Measurements from ENCODE around the gene TMEM94.
A peak's percentile ranks its signal among the peaks of the same experiment; 100 is the strongest.
"Not testable (repeated sequence)": the region's sequence is repeated elsewhere in the genome, so short reads cannot be mapped to it uniquely, and the experiment has no call there.

The TMEM94 gene

DNA sequence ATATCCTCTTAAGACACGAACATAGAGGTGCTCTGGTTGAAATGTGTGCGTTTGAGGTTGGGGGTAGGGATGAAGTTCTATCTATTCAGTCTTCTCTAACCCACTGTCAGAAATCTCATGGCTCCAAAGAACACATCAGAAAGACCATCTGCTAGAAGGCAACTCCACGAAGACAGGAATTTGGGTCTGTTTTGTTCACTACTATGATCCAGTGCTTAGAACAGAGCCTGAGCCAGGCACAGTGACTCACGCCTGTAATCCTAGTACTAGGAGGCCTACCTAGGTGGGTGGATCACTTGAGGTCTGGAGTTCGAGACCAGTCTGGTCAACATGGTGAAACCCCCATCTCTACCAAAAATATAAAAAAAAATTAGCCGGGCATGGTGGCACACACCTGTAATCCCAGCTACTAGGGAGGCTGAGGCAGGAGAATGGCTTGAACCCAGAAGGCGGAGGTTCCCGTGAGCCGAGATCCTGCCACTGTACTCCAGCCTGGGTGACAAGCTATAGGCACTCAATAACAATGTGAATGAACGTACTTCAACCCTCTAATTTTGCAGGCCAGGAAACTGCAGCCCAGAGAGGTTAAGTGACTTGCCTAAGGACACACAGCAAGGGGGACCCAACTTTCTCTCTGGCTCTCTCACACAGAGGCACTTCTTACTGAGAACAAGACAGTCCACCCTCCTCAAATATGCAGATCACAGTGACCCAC is 56.6 kb downstream of the TMEM94 start:
- no peak for DNase-seq

DNA sequence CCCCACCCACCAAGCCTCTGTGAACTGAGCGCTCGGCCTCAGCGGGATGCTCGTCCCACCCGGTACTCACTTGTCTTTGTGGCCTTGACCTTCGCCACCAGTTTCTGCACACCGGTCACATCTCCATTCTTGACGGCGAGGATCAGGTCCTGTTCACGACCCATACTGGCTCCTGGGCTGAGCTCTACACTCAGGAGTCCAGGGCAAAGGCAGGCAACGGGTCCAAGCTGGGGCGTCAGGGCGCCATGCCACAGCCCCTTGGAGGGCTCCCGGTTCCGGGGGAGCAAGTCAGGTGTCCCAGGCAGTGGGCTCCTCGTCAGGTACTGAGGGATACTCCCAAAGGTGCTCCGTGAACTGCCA is 57.2 kb downstream of the TMEM94 start:
- DNase-seq = no peak

DNA sequence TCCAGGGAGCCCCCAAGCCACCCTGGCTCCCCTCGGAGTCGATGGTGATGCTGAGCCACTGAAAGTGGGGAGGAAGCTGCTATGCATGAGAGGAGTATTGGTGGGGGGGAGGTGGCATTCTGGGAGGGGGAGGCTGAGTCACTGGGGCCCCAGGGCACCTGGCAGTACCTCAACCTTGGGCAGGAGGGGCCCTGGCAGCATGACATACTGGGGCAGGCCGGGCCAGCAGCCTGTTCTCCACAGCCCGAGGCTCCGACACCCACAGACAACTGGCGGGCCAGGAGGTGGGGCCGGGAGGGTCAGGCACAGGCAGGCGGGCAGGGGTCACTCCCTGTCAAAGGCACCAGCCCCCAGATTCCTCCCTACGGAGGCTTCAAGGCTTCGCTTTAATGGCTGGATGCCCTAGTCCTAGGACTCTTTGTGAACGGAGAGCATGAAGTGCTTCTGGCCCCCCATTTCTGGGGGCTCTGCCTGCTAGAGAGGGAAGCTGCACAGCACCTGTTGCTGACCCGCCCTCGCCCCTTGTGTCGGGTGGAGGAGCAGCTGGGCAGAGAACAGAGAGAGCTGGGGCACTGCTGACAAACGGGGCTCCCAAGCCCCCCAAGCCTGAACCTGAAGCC is 58.0 kb downstream of the TMEM94 start:
- DNase-seq = no peak

DNA sequence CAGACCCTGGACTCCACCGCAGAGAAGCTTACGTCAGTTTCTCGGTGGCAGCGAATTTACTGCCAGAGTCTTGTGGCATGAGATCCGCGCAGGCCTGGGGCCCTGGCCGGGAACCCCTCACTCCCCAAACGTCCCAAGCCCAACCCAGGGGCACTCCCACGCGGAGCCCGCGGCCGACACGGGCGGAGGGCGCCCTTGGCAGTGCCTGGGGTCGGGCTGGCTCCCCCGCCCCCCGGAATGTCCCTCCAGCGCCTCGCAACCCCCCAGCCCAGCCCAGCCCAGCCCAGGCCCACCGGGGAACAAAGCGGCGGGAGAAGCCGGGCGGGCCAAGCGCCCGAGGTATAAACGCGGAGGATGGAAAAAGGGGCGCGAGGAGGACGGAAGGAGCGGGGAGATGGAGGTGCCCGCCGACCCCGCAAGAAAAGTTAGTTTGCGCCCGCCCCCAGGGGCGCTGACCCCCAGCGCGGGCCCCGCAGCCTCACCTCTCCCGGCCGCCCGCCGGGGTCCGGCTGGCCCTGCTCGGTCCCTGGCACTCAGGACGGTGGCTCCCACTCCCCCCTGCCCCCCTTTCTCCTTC is 58.6 kb downstream of the TMEM94 start:
- DNase-seq = no peak

DNA sequence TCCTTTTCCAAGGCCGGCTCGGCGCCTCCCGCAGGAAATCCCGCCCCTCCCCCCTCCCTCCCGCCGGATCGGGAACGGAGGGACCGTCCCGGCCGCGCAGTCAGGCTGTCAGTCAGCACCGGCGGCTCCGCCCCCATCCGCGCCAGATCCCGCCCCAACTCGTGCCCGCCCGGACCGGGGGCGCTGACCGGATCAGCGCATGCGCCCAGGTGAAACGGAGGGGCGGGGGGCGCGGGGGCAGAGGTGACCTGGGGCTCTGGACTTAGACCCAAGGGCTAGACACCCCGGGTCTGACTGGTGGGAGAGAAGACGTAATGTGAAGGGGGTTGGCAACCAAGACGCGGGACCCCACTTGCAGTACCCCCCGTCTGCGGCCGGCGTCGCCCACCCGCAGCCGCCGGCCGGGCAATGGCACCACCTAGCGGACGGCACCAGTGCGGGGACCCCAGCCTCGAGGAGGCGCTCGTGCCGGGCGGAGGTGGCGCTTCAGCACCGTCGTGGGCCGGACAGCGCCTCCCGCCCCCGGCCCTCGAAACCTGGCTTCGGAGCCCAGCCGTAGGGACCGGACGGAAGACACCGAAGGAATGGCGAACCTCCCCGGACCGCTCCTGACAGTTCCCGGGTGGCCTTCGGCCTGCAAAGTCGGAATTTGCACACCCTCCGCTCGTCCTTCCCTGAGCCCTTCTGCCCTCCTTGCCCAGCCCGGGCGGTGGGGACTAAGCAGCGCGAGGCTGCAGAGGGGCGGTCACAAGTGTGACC is 59.2 kb downstream of the TMEM94 start, which contains the start of gene CASKIN2:
TSS of gene CASKIN2 (minus strand) at position 42 of the 759 bp plus-strand sequence. CDS start 1,733 bp downstream, outside the sequence.
- peak; percentile 87 for DNase-seq

DNA sequence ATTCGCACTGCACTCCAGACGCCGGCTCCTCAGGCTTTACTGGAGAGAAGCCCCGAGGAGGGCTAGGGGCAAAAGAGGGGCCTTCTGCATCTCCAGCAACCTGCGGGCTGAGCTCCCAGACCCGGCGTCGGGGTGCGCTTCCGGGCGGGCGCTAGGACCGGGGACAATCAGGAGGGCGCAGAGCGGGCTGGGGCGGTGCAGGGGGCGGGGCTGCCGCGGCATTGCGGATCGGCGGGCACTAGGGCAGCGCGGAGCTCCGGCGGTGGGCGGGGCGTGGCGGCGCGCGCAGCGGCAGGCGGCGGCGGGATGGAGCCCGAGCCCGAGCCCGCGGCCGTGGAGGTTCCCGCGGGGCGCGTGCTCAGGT is 59.8 kb downstream of the TMEM94 start, which contains the start of gene TSEN54:
TSS of gene TSEN54 (plus strand) at position 274 of the 364 bp plus-strand sequence. CDS start at position 307, 33 bp downstream.
- DNase-seq = peak; percentile 82

DNA sequence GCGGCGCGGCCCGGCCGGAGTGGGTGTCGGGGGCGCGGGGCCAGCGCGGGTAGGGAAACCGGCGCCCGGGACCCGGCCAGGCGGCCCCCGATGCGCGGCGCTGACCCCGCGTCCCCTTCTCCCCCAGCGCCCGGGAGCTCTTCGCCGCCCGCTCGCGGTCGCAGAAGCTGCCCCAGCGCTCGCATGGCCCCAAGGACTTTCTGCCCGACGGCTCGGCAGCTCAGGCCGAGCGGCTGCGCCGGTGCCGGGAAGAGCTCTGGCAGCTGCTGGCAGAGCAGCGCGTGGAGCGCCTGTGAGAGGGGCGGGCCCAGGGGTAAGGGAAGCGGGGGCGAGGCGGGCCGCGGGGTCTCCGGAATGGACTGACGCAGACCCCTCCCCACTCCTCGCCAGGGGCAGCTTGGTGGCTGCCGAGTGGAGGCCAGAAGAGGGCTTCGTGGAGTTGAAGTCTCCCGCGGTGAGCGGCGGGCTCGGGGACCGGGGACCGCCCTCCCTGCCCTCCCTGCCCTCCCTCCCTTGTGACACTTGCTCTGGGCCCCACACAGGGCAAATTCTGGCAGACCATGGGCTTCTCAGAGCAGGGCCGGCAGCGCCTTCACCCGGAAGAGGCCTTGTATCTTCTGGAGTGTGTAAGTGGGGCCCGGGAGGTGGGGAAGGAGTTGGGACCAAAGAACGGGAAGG is 60.3 kb downstream of the TMEM94 start:
- DNase-seq = no peak

DNA sequence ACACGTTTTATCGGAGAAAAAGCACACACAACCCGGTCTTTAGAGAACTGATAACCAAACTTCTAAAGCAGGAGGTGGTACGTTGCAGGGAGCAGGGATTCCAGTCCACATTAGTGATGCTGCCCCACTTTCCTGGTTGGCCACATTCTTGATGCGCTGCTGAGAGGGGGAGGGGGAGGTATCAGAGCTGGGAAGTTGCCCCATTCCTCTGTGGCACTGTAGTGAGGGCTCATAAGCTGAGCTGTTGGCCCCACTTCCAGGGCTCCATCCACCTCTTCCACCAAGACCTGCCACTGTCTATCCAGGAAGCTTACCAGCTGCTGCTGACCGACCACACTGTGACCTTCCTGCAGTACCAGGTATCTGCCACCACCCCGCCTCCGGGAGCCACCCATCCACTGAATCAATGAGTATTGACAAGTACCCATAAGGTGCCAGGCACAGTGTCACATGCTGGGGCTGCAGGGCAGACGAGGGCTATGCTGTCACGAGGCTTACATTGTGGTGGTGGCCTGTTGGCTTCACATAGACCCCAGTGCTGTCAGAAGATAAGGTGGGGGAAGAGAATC is 60.9 kb downstream of the TMEM94 start:
- DNase-seq = no peak

DNA sequence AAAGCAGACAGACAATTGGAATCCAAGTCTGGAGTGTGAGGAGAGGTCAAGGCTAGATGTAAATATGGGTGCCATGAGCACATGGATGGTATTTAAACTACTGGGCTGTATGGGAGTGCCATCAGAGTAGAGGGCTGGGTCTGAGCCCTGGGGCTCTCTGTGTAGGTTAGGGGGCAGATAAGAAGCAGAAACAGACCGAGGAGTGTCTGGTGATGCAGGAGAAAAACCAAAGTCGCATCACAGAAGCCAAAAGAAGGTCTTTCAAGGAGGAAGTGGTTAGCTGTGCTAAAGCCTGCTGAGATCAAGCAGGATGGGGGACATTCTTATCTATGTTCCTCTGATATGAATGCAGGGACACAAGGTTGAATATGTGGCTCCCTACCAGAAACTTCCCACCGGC is 61.8 kb downstream of the TMEM94 start:
- no peak for DNase-seq

DNA sequence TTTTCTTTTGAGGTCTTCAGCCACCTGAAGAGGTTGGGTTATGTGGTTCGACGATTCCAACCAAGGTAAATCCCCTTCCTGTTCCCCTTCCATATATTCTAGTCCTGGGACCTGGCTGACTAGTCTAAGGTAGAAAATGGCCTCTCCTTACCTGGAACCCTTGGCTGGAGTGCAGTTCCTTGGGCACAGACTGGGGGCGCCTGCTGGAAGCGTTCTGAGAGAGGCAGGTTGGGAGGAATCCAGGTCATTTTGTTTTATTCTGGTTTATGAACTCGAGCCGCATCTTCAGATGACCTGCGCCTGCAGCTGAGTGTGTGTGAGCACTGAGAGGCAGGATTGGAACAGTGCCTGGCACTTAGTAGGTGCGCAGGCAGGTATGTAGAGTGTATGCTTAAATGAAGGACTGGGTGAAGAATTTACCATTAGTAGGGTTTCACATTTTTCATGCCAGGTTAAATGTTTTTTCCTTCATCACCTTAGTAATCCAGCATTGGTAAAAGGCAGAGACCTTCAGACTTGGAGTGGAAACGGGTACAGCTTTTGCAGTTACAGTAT is 62.6 kb downstream of the TMEM94 start:
- DNase-seq = no peak

DNA sequence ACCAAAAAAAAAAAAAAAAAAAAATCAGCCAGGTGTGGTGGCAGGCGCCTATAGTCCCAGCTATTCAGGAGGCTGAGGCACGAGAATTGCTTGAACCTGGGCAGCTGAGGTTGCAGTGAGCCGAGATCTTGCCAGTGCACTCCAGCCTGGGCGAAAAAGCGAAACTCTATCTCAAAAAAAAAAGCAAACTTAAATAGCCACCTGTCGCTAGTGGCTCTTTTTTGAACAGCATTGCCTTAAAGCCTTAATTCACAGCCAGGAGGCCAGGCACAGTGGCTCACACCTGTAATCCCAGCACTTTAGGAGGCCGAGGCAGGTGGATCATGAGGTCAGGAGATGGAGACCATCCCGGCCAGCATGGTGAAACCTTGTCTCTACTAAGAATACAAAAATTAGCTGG is 64.0 kb downstream of the TMEM94 start:
- DNase-seq = not testable (repeated sequence)

DNA sequence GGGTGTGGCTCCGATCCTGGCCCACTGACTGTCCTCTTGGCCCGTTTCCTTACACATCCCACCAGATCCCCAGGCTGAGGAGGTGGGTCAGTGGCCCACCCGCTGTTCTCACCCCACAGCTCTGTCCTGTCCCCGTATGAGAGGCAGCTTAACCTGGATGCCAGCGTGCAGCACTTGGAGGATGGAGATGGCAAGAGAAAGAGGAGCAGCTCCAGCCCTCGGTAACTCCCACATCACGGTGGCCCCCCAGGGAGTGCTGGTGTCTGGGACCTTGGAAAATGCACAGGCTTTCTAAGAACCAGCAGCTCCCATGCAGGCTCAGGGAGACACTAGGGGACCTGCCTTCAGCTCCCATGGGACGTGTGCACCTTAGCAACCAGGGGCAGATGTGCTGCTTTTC is 64.9 kb downstream of the TMEM94 start:
- no peak for DNase-seq

DNA sequence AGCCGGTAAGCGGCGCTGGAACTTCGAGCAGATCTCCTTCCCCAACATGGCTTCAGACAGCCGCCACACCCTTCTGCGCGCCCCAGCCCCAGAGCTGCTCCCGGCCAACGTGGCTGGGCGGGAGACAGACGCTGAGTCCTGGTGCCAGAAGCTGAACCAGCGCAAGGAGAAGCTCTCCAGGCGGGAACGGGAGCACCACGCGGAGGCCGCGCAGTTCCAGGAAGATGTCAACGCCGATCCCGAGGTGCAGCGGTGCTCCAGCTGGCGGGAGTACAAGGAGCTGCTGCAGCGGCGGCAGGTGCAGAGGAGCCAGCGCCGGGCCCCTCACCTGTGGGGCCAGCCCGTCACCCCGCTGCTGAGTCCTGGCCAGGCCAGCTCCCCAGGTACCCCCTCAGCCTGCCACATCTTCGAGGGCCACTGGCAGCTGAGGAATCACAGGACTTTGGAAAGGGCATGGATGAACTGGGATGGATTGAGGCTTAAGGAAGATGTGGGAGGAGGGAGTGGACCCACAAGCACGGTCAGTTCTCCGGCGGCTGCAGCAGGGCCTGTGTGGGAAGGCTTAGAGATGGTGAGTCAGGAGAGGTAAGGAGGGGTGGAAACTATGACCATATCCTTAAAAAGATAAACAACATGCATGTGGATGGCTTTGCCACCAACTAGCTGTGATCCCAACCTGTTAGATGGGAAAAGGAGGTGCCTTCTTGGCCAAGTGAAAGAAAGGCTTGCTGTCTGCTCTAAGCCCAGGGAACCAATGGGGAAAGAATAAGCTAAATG is 65.7 kb downstream of the TMEM94 start:
- DNase-seq = no peak

DNA sequence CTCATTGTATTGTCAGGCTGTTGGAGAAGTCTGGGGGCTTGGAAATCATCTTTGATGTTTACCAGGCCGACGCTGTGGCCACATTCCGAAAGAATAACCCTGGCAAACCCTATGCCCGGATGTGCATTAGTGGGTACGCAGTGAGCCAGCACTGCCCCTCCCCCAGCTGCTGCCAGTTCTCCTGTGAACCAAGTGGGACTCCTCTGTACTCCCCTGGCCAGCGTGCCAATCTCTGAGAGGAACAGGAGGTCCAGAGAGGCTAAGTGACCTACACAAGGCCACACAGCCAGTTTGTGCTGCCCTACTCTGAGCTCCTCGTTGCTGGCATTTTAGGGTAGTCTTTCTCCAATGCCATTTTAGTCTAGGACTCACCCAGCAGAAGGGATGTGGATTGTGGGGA is 67.2 kb downstream of the TMEM94 start:
- DNase-seq = no peak

DNA sequence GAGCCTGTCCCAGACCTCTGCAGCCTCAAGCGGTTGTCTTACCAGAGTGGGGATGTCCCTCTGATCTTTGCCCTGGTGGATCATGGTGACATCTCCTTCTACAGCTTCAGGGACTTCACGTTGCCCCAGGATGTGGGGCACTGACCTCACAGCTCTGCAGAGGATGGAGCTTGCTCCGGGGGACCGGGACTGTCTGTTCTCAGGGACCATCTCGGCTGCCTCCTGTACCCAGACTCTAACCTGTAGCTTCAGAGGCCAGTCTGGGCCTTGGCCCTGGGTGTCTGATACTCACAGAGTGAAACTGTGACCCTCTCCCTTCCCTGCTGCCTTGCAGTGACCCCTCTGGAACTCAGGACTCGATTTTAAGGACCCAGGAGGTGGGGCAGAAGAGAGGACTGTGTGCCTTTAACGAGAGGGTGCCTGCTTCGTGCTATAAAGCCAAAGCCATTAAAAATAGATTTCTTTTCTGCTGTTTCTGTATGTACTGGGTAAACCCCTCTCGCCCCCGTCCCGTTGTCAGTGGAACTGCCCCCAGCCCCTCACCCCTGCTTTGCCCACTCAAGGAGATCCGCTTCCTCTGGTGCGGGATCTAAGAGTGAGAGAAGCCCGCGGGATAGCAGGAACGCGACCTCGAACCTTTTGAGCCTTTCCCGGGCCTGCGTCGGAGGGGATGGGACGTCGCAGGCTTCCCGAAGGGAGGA is 68.0 kb downstream of the TMEM94 start:
- no peak for DNase-seq

DNA sequence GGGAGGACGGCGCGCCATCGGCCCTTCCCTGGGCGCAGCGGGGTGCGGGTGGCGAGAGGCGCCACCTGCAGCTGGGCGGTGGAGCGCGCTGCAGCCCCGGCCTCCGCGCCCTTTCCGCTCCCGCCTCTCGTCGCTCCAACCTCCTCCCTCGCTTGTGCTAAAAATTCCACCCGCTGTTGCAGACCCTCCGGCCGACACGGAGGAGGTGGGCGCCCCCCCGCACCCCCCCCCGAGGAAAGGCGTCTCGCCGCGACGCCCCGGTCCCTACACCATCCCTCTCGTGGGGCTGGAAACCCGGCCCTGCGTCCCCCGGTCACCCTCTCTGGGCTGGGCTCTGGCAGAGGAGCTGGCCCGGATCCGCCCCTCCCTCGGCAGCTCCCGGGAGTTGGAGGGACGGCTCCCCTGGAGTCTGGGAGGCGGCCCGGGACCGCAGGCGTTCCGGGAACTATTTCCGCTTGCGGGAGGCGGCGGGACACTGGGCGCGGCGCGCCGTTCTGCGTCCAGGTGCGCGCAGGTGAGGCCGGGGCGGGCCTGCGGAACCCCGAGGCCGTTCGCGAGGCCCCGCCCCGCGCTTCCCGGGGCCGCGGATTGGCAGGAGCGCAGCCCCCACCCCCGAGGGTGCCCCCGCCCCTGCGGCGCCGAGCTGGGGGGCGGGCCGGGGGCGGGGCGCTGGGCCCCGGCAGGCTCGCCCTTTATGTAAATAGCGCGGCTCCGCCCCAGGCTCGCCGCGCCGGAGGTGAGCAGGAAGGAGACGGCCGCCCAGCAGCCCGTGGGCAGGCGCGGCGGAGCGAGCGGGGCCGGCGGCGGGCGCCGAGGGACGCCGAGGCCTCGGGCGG is 68.8 kb downstream of the TMEM94 start, which contains the start of gene LLGL2:
TSS of gene LLGL2 (plus strand) at position 728 of the 836 bp plus-strand sequence. CDS start 17,730 bp downstream, outside the sequence.
- DNase-seq = peak; percentile 89

DNA sequence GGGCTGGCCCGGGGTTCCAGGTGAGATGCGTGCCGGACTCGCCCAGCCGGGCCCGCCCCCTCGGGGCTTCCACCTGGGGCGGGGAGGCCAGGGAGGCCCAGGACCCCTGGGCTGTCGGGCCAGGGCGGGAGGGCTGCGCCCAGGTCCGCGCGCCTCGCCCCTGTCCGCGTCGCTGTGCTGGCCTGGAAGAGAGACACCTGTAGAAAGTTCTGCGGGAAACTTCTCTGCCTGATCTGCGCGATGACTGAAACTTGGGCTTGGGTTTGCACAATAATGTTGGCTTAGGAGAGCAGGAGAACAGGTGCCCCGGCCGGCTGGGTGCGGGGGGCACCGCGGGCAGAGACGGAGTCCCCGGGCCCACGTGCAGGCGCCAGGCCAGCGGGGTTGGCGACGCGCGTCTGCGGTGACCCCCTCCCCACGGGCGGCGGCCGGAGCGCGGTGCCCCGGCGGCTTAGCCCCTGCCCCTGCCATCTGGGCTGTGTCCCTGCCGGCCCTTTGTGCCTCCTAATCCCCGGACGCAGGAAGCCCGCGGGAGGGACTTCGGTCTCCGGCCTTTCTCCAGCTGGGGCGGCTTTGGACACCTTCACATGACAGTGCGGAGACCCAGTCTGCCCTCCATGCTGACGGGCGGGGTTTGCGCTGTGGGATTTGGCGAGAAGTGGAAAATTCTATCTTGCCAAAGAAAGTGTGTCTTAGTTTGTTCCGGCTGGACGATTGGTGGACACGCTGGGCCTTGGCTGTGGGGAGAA is 69.5 kb downstream of the TMEM94 start:
- no peak for DNase-seq

DNA sequence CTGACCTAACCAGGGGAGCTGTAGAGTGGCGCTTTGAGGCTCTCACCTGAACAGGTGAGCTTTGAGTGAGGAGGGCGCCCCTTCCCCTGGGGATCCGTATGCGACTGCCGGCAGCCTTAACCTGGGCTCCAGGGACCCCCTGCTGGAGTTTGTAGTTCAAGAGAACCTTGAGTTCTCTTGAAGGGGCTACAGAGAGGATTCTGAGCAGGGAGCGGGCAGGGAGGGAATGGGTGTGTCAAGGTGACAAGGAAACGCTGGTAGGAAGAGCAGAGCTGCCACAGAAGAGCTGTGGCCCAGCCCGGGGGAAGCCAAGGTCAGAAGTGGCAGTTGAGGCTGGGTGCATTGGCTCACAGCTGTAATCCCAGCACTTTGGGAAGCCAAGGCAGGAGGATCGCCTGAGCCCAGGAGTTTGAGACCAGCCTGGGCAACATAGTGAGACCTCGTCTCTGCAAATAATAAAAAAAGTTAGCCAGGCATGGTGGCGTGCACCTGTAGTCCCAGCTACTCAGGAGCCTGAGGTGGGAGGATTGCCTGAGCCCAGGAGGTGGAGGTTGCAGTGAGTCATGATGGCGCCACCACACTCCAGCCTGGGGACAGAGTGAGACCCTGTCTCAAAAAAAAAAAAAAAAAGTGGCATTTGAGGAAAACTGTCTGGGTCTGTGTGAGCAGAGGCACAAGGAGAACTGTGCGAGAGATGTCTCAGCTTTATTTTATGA is 70.3 kb downstream of the TMEM94 start:
- DNase-seq = no peak
